GM20000 (cell line): Measurements from ENCODE around the gene CIROP.

ENCODE experiments used
- DNase-seq: peaks from one replicate; pipeline ENCODE4 v3.0.0; 2012; ENCODE audit warnings: low spot score
- CTCF ChIP-seq: IDR thresholded peaks from 2 replicates; pipeline ENCODE4 v1.5.1; 2012; ENCODE audit warnings: mild to moderate bottlenecking, control low read depth; ENCODE audit errors: extremely low read depth, missing control alignments

The CIROP gene

GRCh38 chr14:23068789-23069412 is 35.9 kb downstream of the CIROP start:
- DNase-seq = peak; percentile 91
- peak; percentile 95 for TF ChIP-seq CTCF

GRCh38 chr14:23067847-23068788 is 36.7 kb downstream of the CIROP start:
- TF ChIP-seq CTCF = no peak
- peak; percentile 13 for DNase-seq

- TF ChIP-seq CTCF = no peak
- peak; percentile 9 for DNase-seq
These were observed 37.7 kb downstream of the CIROP start for GRCh38 chr14:23066855-23067744.

- no peak for DNase-seq
- no peak for TF ChIP-seq CTCF
These were observed 38.4 kb downstream of the CIROP start for GRCh38 chr14:23066368-23066767.

- no peak for TF ChIP-seq CTCF
- no peak for DNase-seq
These were observed 41.2 kb downstream of the CIROP start for GRCh38 chr14:23063601-23064000.

- no peak for TF ChIP-seq CTCF
- no peak for DNase-seq
These were observed 42.8 kb downstream of the CIROP start for GRCh38 chr14:23062002-23062401.
